ENCODE results near the gene PRRG2.

PRRG2 gene

DNA sequence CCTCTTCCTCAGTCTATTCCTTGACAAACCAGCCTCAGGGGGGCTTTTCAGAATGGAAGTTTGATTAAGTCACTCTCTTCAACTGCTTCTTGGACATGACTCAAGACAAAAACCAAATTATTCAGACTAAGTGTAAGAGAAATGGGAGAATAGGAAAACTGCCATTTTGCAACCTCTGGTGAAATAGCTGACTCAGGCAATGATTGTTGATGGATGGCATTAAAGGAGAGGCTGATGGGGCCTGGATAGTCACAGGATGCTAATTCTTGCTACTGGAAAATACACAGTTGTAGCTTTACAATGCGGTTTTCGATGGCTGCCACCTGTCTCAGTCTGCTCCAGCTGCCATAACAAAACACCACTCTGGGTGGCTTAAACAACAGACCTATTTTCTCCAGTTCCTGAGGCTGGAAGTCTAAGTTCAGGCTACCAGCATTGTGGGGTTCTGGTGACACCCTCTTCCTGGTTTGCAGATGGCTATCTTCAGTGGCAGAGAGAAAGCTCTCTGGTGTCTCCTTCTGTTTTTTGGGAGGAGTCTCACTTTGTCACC lies 6.8 kb upstream of the PRRG2 start:
- no peak for TF ChIP-seq ZNF211 (tag by site-specific recombination; IDR thresholded peaks at IDR 0.05; ENCODE audit: low read depth)
- TF ChIP-seq, protein P1, sequence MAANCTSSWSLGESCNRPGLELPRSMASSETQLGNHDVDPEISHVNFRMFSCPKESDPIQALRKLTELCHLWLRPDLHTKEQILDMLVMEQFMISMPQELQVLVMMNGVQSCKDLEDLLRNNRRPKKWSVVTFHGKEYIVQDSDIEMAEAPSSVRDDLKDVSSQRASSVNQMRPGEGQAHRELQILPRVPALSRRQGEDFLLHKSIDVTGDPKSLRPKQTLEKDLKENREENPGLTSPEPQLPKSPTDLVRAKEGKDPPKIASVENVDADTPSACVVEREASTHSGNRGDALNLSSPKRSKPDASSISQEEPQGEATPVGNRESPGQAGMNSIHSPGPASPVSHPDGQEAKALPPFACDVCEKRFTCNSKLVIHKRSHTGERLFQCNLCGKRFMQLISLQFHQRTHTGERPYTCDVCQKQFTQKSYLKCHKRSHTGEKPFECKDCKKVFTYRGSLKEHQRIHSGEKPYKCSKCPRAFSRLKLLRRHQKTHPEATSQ (tag by site-specific recombination; IDR thresholded peaks at IDR 0.05): no peak
- no peak for TF ChIP-seq ZNF433 (tag by site-specific recombination; IDR thresholded peaks at IDR 0.05; ENCODE audit: low read depth)
- TF ChIP-seq ZNF549 (tag by site-specific recombination; IDR thresholded peaks at IDR 0.05): no peak
- TF ChIP-seq ZNF473 (tag by site-specific recombination; IDR thresholded peaks at IDR 0.05): no peak
- TF ChIP-seq ZNF623 (tag by site-specific recombination; IDR thresholded peaks at IDR 0.05): no peak
- TF ChIP-seq GLIS1 (tag by site-specific recombination; IDR thresholded peaks at IDR 0.05): no peak
- H3K9me3 ChIP-seq (ENCODE audit: control insufficient read depth, insufficient read depth, low read depth, low read length): no peaks in the 10 kb centered on the region
- peaks cover 11% of the 10 kb centered on the region for H3K4me1 ChIP-seq (ENCODE audit: control insufficient read depth, insufficient read depth, low read length)
- POLR2A ChIA-PET: interaction anchor here (0.6 to 2.6 kb wide), 6 partner anchors 19 to 998 kb away, joined by 3 to 10 read pairs (median 4); partner anchors contain the start of genes RPS11 and SCAF1
- no peak overlapping the region for H3K4me3 ChIP-seq (ENCODE audit: low read depth, low read length)
- CTCF ChIA-PET: interaction anchor here (1.0 to 6.2 kb wide), 6 partner anchors 16 to 104 kb away, joined by 3 to 168 read pairs (median 5); partner anchors contain the start of gene FLT3LG
- H3K36me3 ChIP-seq (ENCODE audit: control insufficient read depth in 2 of 2, insufficient read depth in 1 of 2, low read length in 2 of 2): peaks cover 8 to 36% of the 10 kb centered on the region in 2 experiments; a peak in 2 of 3 replicates
- H3K27ac ChIP-seq (ENCODE audit: extremely low read depth, low read depth, low read length): no peak overlapping the region

DNA sequence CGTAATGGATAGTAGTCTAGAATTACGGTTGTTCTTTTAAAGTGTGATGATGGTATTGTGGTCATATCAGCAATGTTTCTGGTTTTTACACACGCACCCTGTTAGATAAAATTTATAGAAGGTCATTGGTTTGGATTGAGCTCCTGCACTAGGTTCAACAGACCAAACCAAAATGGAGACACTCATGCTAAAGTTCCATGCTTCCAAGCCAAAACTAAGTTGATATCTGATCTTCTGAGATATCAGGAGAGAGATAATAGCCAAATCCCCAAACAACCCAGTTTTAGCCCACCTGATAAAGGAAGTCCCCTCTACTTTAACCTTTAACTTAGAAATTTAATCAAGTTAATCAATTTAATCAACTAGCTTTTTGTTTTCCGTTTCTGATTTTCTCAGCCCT lies 1.9 kb upstream of the PRRG2 start:
- Histone ChIP-seq H3K27ac (ENCODE audit: extremely low read depth, low read depth, low read length) (no peak overlapping the region; the same call in 1 of the 2 replicates), H3K4me3 (ENCODE audit: low read depth, low read length) (no peak overlapping the region; the same call in 1 of the 2 replicates), H3K4me1 (ENCODE audit: control insufficient read depth, insufficient read depth, low read length) (peaks cover 9% of the 10 kb centered on the region), H3K9me3 (ENCODE audit: control insufficient read depth, insufficient read depth, low read depth, low read length) (no peaks in the 10 kb centered on the region), H3K36me3 (ENCODE audit: control insufficient read depth in 2 of 2, insufficient read depth in 1 of 2, low read length in 2 of 2) (peaks cover 8 to 24% of the 10 kb centered on the region in 2 experiments; a peak in 2 of 3 replicates)
- TF ChIP-seq ZBTB17 (tag by site-specific recombination; IDR thresholded peaks at IDR 0.05): no peak
- no peak for TF ChIP-seq ZNF530 (tag by site-specific recombination; IDR thresholded peaks at IDR 0.05; ENCODE audit: low read depth)
- TF ChIP-seq SCRT1 (tag by site-specific recombination; IDR thresholded peaks at IDR 0.05; ENCODE audit: borderline replicate concordance): no peak
- no peak for TF ChIP-seq ZNF433 (tag by site-specific recombination; IDR thresholded peaks at IDR 0.05; ENCODE audit: low read depth)
- TF ChIP-seq ZNF416 (tag by site-specific recombination; IDR thresholded peaks at IDR 0.05): no peak
- TF ChIP-seq ZEB2 (tag by site-specific recombination; IDR thresholded peaks at IDR 0.05): no peak
- TF ChIP-seq ZNF747 (tag by site-specific recombination; IDR thresholded peaks at IDR 0.05): no peak
- TF ChIP-seq, protein P2, sequence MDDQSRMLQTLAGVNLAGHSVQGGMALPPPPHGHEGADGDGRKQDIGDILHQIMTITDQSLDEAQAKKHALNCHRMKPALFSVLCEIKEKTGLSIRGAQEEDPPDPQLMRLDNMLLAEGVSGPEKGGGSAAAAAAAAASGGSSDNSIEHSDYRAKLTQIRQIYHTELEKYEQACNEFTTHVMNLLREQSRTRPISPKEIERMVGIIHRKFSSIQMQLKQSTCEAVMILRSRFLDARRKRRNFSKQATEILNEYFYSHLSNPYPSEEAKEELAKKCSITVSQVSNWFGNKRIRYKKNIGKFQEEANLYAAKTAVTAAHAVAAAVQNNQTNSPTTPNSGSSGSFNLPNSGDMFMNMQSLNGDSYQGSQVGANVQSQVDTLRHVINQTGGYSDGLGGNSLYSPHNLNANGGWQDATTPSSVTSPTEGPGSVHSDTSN (CRISPR knock-in tag; IDR thresholded peaks at IDR 0.05): no peak
- TF ChIP-seq ZNF571 (tag by site-specific recombination; IDR thresholded peaks at IDR 0.05): no peak
- no peak for TF ChIP-seq ZNF623 (tag by site-specific recombination; IDR thresholded peaks at IDR 0.05)
- TF ChIP-seq ZNF600 (tag by site-specific recombination; IDR thresholded peaks at IDR 0.05): no peak
- TF ChIP-seq, protein P3, sequence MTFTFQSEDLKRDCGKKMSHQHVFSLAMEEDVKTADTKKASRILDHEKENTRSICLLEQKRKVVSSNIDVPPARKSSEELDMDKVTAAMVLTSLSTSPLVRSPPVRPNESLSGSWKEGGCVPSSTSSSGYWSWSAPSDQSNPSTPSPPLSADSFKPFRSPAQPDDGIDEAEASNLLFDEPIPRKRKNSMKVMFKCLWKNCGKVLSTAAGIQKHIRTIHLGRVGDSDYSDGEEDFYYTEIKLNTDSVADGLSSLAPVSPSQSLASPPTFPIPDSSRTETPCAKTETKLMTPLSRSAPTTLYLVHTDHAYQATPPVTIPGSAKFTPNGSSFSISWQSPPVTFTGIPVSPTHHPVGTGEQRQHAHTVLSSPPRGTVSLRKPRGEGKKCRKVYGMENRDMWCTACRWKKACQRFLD (tag by site-specific recombination; IDR thresholded peaks at IDR 0.05): no peak
- no peak for TF ChIP-seq ZNF48 (tag by site-specific recombination; IDR thresholded peaks at IDR 0.05)
- TF ChIP-seq ZNF2 (tag by site-specific recombination; IDR thresholded peaks at IDR 0.05): no peak
- no peak for TF ChIP-seq ZNF843 (tag by site-specific recombination; IDR thresholded peaks at IDR 0.05)
- no peak for TF ChIP-seq HOXC10 (CRISPR knock-in tag; IDR thresholded peaks at IDR 0.05)
- no peak for TF ChIP-seq RBAK (tag by site-specific recombination; IDR thresholded peaks at IDR 0.05)
- no peak for TF ChIP-seq YY2 (tag by site-specific recombination; IDR thresholded peaks at IDR 0.05)
- ChIA-PET CTCF (interaction anchor here (0.6 to 4.6 kb wide), 8 partner anchors 9 to 139 kb away, joined by 3 to 52 read pairs (median 4); no protein-coding TSS in a partner anchor), POLR2A (interaction anchor here (0.6 to 4.8 kb wide), 13 partner anchors 9 to 769 kb away, joined by 3 to 116 read pairs (median 6); partner anchors contain the start of genes FCGRT, PRMT1, PRR12 and RPL13A)

Measured in HEK293 (cell line).